Gastroesophageal sphincter (tissue), 4 donors: Measurements from ENCODE around the gene RALGAPA1. TPM values are rescaled to one million over a fixed set of nuclear protein-coding genes. Genes with fewer than 3 reads are reported as not detected.

Source experiments
- ATAC-seq: fragments of 150-250 bp; one replicate; pipeline ENCODE4 v1.9.1; 2016; ENCODE audit warnings: mild to moderate bottlenecking, moderate library complexity
- H3K27ac ChIP-seq, 4 donors: fragments of 200-600 bp; sonication (generic) in 3 of 4; 1 replicate in 3 of 4; 2 replicates in 1 of 4; pipeline ENCODE4 v1.5.1; 2016 to 2019
- H3K27me3 ChIP-seq: fragments of 200-600 bp; sonication (generic); one replicate; pipeline ENCODE4 v1.5.1; 2019
- H3K36me3 ChIP-seq, 2 donors: fragments of 200-600 bp; sonication (generic); one replicate each; pipeline ENCODE4 v1.5.1; 2019; ENCODE audit warnings: control low read depth in 1 of 2
- H3K4me1 ChIP-seq, 3 donors: fragments of 200-600 bp; sonication (generic); 1 replicate in 2 of 3; 2 replicates in 1 of 3; pipeline ENCODE4 v1.5.1; 2016 to 2019; ENCODE audit warnings: control low read depth in 2 of 3
- H3K4me3 ChIP-seq, 2 donors: fragments of 200-600 bp; sonication (generic); one replicate each; pipeline ENCODE4 v1.5.1; 2019; ENCODE audit warnings: mild to moderate bottlenecking in 1 of 2, moderate library complexity in 1 of 2
- H3K9me3 ChIP-seq, 3 donors: fragments of 200-600 bp; sonication (generic); one replicate each; pipeline ENCODE4 v1.5.1; 2017 to 2019; ENCODE audit warnings: control low read depth in 2 of 3
- CTCF ChIP-seq, 4 experiments: fragments of 200-600 bp in 2 of 4; fragments of 450-650 bp in 2 of 4; sonication (generic) in 1 of 4; IDR thresholded peaks; one replicate each; pipeline ENCODE4 v1.5.1; 2017 to 2019; ENCODE audit warnings: antibody characterized with exemption in 4 of 4, mild to moderate bottlenecking in 2 of 4, moderate library complexity in 2 of 4
- EP300 ChIP-seq: sonication (generic); formaldehyde crosslinking; IDR thresholded peaks from one replicate; pipeline ENCODE4 v1.6.1; 2017; ENCODE audit warnings: antibody characterized with exemption, mild to moderate bottlenecking
- POLR2A ChIP-seq, 2 donors: fragments of 450-650 bp; IDR thresholded peaks; one replicate each; pipeline ENCODE4 v1.6.1; 2017; ENCODE audit warnings: antibody characterized with exemption in 2 of 2, mild to moderate bottlenecking in 2 of 2, moderate library complexity in 1 of 2
- POLR2AphosphoS5 ChIP-seq: sonication (generic); formaldehyde crosslinking; IDR thresholded peaks from one replicate; pipeline ENCODE4 v1.6.1; 2017; ENCODE audit warnings: antibody characterized with exemption
- WGBS, 2 donors: methylation state at CpG; one replicate each; pipeline ENCODE4 v1.1.5; 2018; ENCODE audit warnings: low coverage in 1 of 2; 5-methylcytosine and 5-hydroxymethylcytosine counted together
- total RNA-seq, 4 donors: library from RNA; depleted of rRNA; stranded (reverse); fragments of >200 nt; gene quantifications; one replicate each; pipeline ENCODE4 v1.1.0, GENCODE V29; 2016

RALGAPA1 gene
- total RNA-seq, 4 donors from 2014 or later: 46.6 to 97.4 (median 69.4) TPM

GRCh38 chr14:35578135-35578534 is 231.0 kb downstream of the RALGAPA1 start:
- TF ChIP-seq CTCF (IDR thresholded peaks at IDR 0.05) (no peak), POLR2AphosphoS5 (no peak), EP300 (no peak), POLR2A (IDR thresholded peaks at IDR 0.05) (no peak)
- ATAC-seq: no peak

GRCh38 chr14:35576856-35577255 is 232.2 kb downstream of the RALGAPA1 start:
- no peak for TF ChIP-seq POLR2A (IDR thresholded peaks at IDR 0.05)
- 83 to 100% methylated on average over 1 of the region's 1 CpG for WGBS, 2 donors
- H3K9me3 ChIP-seq: no peaks in the 10 kb centered on the region
- ATAC-seq: no peak
- H3K27me3 ChIP-seq: no peaks in the 10 kb centered on the region
- no peak overlapping the region for H3K4me3 ChIP-seq
- peaks cover 0 to 25% of the 10 kb centered on the region in 2 donors for H3K36me3 ChIP-seq
- H3K27ac ChIP-seq: no peak overlapping the region
- H3K4me1 ChIP-seq: no peaks in the 10 kb centered on the region

More at GRCh38 chr14:35578135-35578534, 231.0 kb downstream of the RALGAPA1 start:
- peaks cover 0 to 24% of the 10 kb centered on the region in 2 donors for H3K36me3 ChIP-seq
- H3K27me3 ChIP-seq: no peaks in the 10 kb centered on the region
- no peaks in the 10 kb centered on the region for H3K9me3 ChIP-seq
- no peak overlapping the region for H3K27ac ChIP-seq
- WGBS, 2 donors: 94 to 95% methylated on average over 2 of the region's 2 CpGs
- no peaks in the 10 kb centered on the region for H3K4me1 ChIP-seq
- no peak overlapping the region for H3K4me3 ChIP-seq

DNA sequence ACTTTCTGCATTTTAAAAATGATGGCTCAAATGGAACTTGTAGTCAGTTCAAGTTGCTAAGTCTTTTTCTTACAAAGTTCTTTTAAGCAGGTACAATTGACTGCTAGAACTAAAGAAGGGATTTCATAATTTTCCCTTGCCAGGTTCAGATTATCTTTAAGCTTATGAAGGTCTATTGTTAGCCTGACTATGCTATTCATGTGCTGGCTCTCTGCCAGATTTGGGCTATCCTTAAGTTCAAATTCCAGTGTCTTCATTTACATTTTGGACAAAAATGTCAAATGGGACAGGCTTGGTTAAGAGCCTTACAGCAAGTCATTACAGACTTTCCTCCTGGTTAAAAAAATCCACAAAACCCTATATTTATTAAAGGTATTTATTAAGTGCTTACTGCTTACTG is 232.8 kb downstream of the RALGAPA1 start:
- Histone ChIP-seq H3K4me1 (no peaks in the 10 kb centered on the region), H3K27ac (no peak overlapping the region), H3K4me3 (no peak overlapping the region), H3K27me3 (no peaks in the 10 kb centered on the region), H3K36me3 (peaks cover 0 to 31% of the 10 kb centered on the region in 2 donors), H3K9me3 (no peaks in the 10 kb centered on the region)
- TF ChIP-seq CTCF (IDR thresholded peaks at IDR 0.05) (no peak), POLR2A (IDR thresholded peaks at IDR 0.05) (no peak), EP300 (no peak), POLR2AphosphoS5 (no peak)
- no peak for ATAC-seq

DNA sequence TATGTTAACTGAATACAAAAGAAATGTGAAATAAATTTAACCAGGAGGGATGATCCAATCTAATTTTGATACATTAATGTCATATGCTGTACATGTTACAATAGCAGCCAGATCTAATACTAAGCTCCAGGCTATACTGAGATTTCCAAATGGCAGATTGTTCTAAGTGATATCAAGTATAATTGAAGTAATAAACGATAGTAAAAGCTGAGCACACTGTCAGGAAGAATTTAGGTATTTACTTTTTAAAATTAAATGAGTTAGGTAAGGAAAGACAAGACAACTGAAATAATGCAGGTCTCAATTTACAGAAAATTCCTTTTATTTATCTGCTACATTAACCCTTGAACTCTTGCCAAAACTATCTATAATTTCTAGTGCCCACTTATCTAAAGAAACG is 235.2 kb downstream of the RALGAPA1 start:
- 50 to 78% methylated on average over 2 of the region's 2 CpGs for WGBS, 2 donors
- Histone ChIP-seq H3K36me3 (peaks cover 0 to 39% of the 10 kb centered on the region in 2 donors), H3K27me3 (no peaks in the 10 kb centered on the region), H3K4me1 (no peaks in the 10 kb centered on the region), H3K9me3 (no peaks in the 10 kb centered on the region), H3K27ac (no peak overlapping the region), H3K4me3 (no peak overlapping the region)
- TF ChIP-seq EP300 (no peak), POLR2AphosphoS5 (no peak), POLR2A (IDR thresholded peaks at IDR 0.05) (no peak), CTCF (IDR thresholded peaks at IDR 0.05) (no peak)
- no peak for ATAC-seq

DNA sequence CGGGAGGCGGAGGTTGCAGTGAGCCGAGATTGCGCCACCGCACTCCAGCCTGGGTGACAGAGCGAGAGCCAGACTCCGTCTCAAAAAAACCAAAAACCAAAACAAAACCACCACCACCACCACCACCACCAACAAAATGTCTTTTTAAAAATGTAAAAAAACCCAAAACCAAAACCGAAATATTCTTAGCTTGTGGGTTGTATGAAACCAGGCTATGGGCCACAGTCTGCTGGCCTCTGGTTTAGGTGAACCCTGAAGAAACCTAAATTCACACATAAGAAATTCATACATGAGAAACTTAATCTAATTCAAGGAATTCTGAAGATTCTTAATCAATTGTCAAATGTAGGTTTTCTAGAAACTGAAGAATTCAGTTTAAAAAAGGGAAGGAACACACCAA is 237.5 kb downstream of the RALGAPA1 start:
- Histone ChIP-seq H3K4me3 (no peak overlapping the region), H3K36me3 (peaks cover 0 to 34% of the 10 kb centered on the region in 2 donors), H3K9me3 (no peaks in the 10 kb centered on the region), H3K4me1 (no peaks in the 10 kb centered on the region), H3K27ac (no peak overlapping the region), H3K27me3 (no peaks in the 10 kb centered on the region)
- no peak for ATAC-seq
- 92 to 100% methylated on average over 1 to 5 of the region's 8 CpGs for WGBS, 2 donors
- TF ChIP-seq EP300 (no peak), POLR2A (IDR thresholded peaks at IDR 0.05) (no peak), CTCF (IDR thresholded peaks at IDR 0.05) (no peak), POLR2AphosphoS5 (no peak)
